GM23248 (cell line): Measurements from ENCODE around the gene GLUL.

ENCODE experiments used
- EZH2 ChIP-seq: fragments of 200-600 bp; sonication (generic); IDR thresholded peaks from 2 replicates; pipeline ENCODE4 v1.6.1; 2018; ENCODE audit warnings: antibody characterized with exemption, mild to moderate bottlenecking; ENCODE audit not compliant: insufficient read depth, poor library complexity, severe bottlenecking
- EZH2phosphoT487 ChIP-seq: fragments of 200-600 bp; sonication (generic); IDR thresholded peaks from 2 replicates; pipeline ENCODE4 v1.6.1; 2018; ENCODE audit warnings: antibody characterized with exemption, moderate library complexity, mild to moderate bottlenecking, low read depth; ENCODE audit not compliant: insufficient read depth

DNA sequence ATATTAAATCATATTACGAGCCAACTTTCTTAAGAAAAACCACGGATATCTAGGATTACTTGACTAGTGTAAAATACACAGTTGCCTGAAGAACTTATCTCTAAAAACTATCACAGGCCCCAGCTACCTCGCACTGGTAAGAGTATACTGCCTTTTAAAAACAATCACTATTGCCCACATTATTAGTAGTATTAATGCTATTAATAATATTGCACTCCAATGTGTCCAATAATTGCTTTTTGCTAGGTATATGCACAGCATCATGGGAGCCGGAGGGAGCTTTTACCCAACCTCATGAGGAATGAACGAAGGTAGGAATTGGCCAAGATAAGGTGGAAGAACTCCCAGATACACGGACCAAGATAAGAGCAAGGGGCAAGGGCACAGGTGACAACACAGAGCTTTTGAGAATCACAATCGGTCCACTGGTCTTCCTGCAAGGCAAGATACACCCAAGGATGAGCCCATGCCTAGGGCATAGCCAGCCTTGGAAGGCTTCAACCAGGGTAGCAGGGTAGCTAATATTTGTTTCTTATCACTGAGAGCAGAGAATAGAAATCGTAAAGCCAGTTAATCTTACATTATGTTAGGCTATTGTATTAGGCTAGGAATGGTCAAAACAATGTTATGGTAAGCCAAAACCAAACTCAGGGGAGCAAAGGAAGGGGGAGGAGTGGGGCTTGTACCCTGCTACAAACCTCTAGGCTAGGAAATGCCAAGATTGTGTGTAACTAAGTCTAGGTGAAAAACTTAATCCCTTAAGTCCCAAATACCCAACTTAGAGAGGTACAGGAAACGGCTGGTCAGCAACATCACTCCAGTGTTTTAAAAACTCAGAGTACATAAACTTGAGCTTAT, 9.4 kb downstream of the GLUL start:
- TF ChIP-seq EZH2: no peak
- TF ChIP-seq EZH2phosphoT487: no peak
